BJ (cell line): ENCODE results near the gene CDH11. TPM values are rescaled to one million over a fixed set of nuclear protein-coding genes. Genes with fewer than 3 reads are reported as not detected.

ENCODE experiments used
- CTCF ChIA-PET: fragments of 350-600 bp; formaldehyde crosslinking; extraction: SDS; loops from one replicate; lab custom pipeline; 2021; ENCODE audit warnings: antibody characterized with exemption, inconsistent platforms; lab: Yijun Ruan, JAX
- POLR2A ChIA-PET: fragments of 300-600 bp; sonication (Branson Sonifier 250); formaldehyde crosslinking; extraction: SDS; loops from one replicate; lab custom pipeline; 2021; ENCODE audit warnings: antibody characterized with exemption; lab: Charles Lee
- DNase-seq: peaks from one replicate; pipeline ENCODE4 v3.0.0-alpha.2; 2011; ENCODE audit warnings: low read depth
- H3K27me3 ChIP-seq: 2 replicates; pipeline ENCODE4 v1.6.0; 2011; ENCODE audit warnings: low read length; ENCODE audit not compliant: control insufficient read depth, insufficient read depth
- H3K36me3 ChIP-seq: 2 replicates; pipeline ENCODE4 v1.5.1; 2011; ENCODE audit warnings: low read length; ENCODE audit not compliant: control insufficient read depth, insufficient read depth
- H3K4me3 ChIP-seq: 2 replicates; pipeline ENCODE4 v1.5.1; 2011; ENCODE audit warnings: low read depth, mild to moderate bottlenecking, control low read depth, low read length
- polyA plus RNA-seq: library from polyadenylated mRNA; depleted of rRNA; stranded (reverse); fragments of >200 nt; gene quantifications from 2 replicates; pipeline ENCODE4 v1.2.3, GENCODE V29; 2011
- TF ChIP-seq, protein P1 (sequence below): IDR thresholded peaks from 2 replicates; pipeline ENCODE4 v1.5.1; 2011; ENCODE audit warnings: low read depth, mild to moderate bottlenecking, control low read depth, inconsistent platforms, low read length, moderate library complexity; ENCODE audit not compliant: insufficient read depth

CDH11 gene
- polyA plus RNA-seq, 1 experiment: 589 TPM

DNA sequence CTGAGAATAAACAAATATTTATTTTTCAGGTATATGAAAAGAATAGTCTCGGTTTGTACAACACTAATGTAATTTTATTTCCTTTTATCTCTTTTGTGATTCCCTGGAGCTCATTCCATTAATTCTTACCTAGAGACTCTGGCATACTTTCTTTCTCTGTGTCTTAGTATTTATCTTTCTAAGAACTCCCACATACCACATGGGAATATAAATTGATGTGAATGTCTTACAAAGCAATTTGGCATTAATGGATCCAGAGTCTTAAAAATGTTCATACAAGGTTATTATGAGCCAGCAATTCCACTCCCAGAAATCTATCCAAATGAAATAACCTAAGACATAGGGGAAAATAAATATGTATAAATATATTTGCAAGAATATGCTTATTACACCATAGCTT, 202.7 kb downstream of the CDH11 start:
- H3K27me3 ChIP-seq: no peaks in the 10 kb centered on the region
- POLR2A ChIA-PET: no interaction called here
- TF ChIP-seq, protein P1, sequence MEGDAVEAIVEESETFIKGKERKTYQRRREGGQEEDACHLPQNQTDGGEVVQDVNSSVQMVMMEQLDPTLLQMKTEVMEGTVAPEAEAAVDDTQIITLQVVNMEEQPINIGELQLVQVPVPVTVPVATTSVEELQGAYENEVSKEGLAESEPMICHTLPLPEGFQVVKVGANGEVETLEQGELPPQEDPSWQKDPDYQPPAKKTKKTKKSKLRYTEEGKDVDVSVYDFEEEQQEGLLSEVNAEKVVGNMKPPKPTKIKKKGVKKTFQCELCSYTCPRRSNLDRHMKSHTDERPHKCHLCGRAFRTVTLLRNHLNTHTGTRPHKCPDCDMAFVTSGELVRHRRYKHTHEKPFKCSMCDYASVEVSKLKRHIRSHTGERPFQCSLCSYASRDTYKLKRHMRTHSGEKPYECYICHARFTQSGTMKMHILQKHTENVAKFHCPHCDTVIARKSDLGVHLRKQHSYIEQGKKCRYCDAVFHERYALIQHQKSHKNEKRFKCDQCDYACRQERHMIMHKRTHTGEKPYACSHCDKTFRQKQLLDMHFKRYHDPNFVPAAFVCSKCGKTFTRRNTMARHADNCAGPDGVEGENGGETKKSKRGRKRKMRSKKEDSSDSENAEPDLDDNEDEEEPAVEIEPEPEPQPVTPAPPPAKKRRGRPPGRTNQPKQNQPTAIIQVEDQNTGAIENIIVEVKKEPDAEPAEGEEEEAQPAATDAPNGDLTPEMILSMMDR: no peak
- DNase-seq: no peak
- H3K36me3 ChIP-seq: no peaks in the 10 kb centered on the region
- CTCF ChIA-PET: no interaction called here
- no peak overlapping the region for H3K4me3 ChIP-seq

DNA sequence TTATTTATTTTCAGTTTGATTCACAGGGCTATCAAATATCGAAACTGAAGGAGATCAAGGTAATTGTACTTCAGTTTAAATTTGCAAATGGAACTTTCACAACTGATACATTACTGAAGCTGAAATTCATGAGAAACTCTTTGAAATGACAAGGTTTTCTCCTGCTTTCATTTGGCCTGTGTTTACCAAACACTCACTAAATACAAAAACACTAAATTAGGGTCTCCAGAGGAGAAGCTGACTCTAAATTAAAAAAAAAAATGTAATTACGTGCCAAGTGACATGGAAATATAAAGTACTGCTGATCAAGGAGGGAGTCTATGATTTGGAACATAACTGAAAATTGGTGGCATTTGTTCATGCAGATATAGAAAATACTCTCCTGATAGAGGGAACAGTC, 205.8 kb downstream of the CDH11 start:
- CTCF ChIA-PET: interaction anchor here (1.5 kb wide), 1 partner anchor 9 kb away, joined by 5 read pairs; no protein-coding TSS in a partner anchor
- POLR2A ChIA-PET: no interaction called here

DNA sequence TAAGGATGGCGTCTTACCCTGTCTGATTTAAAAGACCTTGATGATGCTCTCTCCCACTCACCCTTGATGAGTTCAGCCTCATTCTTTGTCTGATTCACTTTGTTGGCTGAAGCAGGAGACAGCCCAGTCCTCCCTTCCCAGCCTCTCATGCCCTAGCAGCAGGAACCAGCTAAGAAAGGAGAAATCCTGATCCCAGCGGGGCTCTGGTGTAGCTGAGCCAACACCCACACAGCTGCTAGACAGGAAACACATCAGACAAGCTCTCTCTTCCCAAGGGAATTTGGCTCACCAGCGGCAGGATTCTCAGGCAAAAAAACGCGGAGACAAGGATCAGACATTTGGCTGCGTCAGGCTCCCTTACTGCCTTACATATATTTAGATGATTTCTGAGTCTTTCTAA, 211.5 kb downstream of the CDH11 start:
- Histone ChIP-seq H3K27me3 (no peaks in the 10 kb centered on the region), H3K36me3 (no peaks in the 10 kb centered on the region), H3K4me3 (no peak overlapping the region)
- ChIA-PET CTCF (interaction anchor here (1.5 kb wide), 1 partner anchor 10 kb away, joined by 7 read pairs; no protein-coding TSS in a partner anchor), POLR2A (interaction anchor here (0.5 kb wide), 1 partner anchor 46 kb away, joined by 3 read pairs; no protein-coding TSS in a partner anchor)
- peak; percentile 31 for DNase-seq
- TF ChIP-seq, protein P1: no peak

More for the DNA sequence above, 205.8 kb downstream of the CDH11 start:
- TF ChIP-seq, protein P1: no peak
- DNase-seq: no peak
- no peaks in the 10 kb centered on the region for H3K36me3 ChIP-seq
- no peak overlapping the region for H3K4me3 ChIP-seq
- H3K27me3 ChIP-seq: no peaks in the 10 kb centered on the region

DNA sequence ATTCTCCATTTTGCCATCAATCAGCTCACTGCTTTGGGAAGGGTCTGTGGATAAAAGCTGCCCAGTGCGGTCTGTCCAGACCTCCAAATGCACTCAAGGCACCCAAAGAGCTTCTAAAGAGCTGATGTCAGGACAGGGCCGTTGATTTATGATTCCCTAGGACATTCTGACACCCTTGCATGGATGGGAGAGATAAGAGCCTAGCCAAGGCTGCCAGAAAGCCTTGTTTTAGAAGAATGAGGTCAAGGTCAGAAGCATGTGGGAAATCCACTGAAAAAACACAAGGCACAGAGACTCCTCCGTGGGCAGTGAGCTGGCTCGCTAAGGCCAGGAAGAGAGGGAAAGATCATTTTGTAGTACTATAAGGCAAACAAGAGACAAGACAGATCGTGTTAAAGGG, 214.0 kb downstream of the CDH11 start:
- TF ChIP-seq, protein P1: no peak
- H3K27me3 ChIP-seq: no peaks in the 10 kb centered on the region
- CTCF ChIA-PET: no interaction called here
- DNase-seq: no peak
- no peaks in the 10 kb centered on the region for H3K36me3 ChIP-seq
- no peak overlapping the region for H3K4me3 ChIP-seq
- POLR2A ChIA-PET: no interaction called here

DNA sequence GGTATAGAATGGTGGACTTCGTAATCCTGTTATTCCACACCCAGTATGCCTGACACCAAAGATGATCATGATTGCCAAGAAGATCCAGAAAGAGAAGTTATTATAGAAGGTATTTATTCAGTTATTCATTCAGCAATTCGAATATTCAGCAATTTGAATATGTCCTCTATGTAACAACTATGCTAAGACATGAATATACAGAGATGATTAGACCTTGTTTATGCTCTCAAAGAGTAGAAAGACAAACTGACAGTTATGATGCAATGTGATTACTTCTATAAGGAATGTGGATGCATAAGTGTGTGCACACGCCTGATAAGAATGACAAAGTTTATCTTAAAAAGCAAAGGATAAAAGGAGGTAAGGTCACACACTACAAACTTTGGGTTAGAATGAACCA, 218.1 kb downstream of the CDH11 start:
- no peak for DNase-seq
- TF ChIP-seq, protein P1: no peak
- CTCF ChIA-PET: no interaction called here
- POLR2A ChIA-PET: no interaction called here
- Histone ChIP-seq H3K4me3 (no peak overlapping the region), H3K27me3 (0 out of 2 replicates have a peak, but pooled peaks cover 2% of the 10 kb centered on the region), H3K36me3 (no peaks in the 10 kb centered on the region)
